Left ventricle myocardium inferior (tissue), 1 donor: ENCODE data around the gene SEZ6L2. TPM values are rescaled to one million over a fixed set of nuclear protein-coding genes. Genes with fewer than 3 reads are reported as not detected.
"Not testable (repeated sequence)": the region's sequence is repeated elsewhere in the genome, so short reads cannot be mapped to it uniquely, and the experiment has no call there.

Experiments
- DNase-seq: peaks from one replicate; pipeline ENCODE4 v3.0.0-alpha.2; 2020
- H3K27ac ChIP-seq: fragments of 200-600 bp; replicated peaks from 2 replicates; pipeline ENCODE4 v1.8.0; 2021
- H3K27me3 ChIP-seq: fragments of 200-600 bp; 2 replicates; pipeline ENCODE4 v1.8.0; 2021; ENCODE audit warnings: low read depth
- H3K36me3 ChIP-seq: fragments of 200-600 bp; 2 replicates; pipeline ENCODE4 v1.8.0; 2021
- H3K4me1 ChIP-seq: fragments of 200-600 bp; 2 replicates; pipeline ENCODE4 v1.8.0; 2021
- H3K4me3 ChIP-seq: fragments of 200-600 bp; 2 replicates; pipeline ENCODE4 v1.8.0; 2021; ENCODE audit warnings: mild to moderate bottlenecking, moderate library complexity
- H3K9me3 ChIP-seq: fragments of 200-600 bp; replicated peaks from 2 replicates; pipeline ENCODE4 v1.8.0; 2021
- intact Hi-C: fragments of 100-400 bp; cut with micrococcal nuclease; formaldehyde crosslinking; loops from one replicate; pipeline ENCODE4 v1.11.0; 2022
- total RNA-seq: library from RNA; stranded (reverse); fragmentation: NEBNext Ultra II Directional; extraction: Animal tissue kit (Norgen Biotek cat#: 25700); gene quantifications from one replicate; pipeline ENCODE4 v1.2.1, GENCODE V29; 2021
- TF ChIP-seq, protein P1 (sequence below): fragments of 200-600 bp; IDR thresholded peaks from 2 replicates; pipeline ENCODE4 v1.8.0; 2021; ENCODE audit warnings: antibody characterized with exemption, mild to moderate bottlenecking, borderline replicate concordance
- donor health status: DM: no; HTN: yes; CAD: no; lungs with severe emphysema.

The SEZ6L2 gene
- total RNA-seq, 1 donor from 2014 or later: 0.38 TPM

DNA sequence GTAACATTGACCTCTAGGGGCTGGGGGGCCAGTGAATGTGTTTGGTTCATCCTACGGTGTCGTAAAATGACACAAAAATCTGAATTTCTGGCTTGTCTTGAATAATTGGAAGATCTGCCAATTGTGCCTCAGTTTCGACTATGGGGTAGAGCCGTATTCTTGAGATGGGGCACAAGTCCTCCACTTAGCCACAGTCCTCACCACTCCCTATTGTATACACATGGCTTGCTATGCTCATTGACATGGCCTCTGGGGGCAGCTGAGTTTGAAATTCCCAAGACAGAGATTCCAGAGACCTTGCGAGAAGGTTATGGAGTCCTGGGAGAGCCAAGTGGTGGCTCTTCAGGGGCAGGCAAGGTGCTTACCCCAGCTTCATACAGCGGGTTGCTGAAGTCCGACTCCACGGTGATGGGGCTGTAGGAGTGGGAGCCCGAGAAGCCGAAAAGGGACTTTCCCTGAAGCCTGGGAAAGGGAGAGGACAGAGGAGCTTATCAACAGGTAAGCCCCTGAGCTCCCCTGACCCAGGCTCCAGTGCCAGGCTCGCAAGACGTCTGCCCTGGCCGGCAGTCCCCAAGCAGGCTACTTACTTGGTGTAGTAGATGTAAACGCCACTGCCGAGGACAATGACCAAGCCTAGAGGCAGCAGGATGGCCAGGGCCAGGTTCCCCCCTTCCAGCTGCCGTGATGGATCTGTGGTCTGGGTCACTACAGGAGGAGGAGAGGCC is 27.4 kb downstream of the SEZ6L2 start:
- H3K4me1 ChIP-seq: peaks cover 7% of the 10 kb centered on the region
- H3K27ac ChIP-seq: no peak overlapping the region
- no peak for DNase-seq
- peaks cover 25% of the 10 kb centered on the region for H3K27me3 ChIP-seq
- TF ChIP-seq, protein P1, sequence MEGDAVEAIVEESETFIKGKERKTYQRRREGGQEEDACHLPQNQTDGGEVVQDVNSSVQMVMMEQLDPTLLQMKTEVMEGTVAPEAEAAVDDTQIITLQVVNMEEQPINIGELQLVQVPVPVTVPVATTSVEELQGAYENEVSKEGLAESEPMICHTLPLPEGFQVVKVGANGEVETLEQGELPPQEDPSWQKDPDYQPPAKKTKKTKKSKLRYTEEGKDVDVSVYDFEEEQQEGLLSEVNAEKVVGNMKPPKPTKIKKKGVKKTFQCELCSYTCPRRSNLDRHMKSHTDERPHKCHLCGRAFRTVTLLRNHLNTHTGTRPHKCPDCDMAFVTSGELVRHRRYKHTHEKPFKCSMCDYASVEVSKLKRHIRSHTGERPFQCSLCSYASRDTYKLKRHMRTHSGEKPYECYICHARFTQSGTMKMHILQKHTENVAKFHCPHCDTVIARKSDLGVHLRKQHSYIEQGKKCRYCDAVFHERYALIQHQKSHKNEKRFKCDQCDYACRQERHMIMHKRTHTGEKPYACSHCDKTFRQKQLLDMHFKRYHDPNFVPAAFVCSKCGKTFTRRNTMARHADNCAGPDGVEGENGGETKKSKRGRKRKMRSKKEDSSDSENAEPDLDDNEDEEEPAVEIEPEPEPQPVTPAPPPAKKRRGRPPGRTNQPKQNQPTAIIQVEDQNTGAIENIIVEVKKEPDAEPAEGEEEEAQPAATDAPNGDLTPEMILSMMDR: no peak
- H3K9me3 ChIP-seq: no peaks in the 10 kb centered on the region
- H3K36me3 ChIP-seq: no peaks in the 10 kb centered on the region
- intact Hi-C loops: no loop called here
- H3K4me3 ChIP-seq: no peak overlapping the region

DNA sequence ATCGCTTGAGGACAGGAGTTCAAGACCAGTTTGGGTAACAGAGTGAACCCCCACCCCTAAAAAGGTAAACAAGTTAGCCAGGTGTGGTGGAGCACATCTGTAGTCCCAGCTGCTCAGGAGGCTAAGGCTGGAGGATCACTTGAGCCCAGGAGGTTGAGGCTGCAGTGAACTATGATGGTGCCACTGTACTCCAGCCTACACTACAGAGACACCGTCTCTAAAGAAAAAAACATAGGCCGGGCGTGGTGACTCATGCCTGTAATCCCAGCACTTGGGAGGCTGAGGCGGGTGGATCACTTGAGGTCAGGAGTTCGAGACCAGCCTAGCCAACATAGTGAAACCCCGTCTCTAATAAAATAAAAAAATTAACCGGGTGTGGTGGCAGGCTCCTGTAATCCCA is 30.3 kb downstream of the SEZ6L2 start:
- H3K27ac ChIP-seq, intact Hi-C loops, H3K9me3 ChIP-seq, H3K4me3 ChIP-seq, H3K4me1 ChIP-seq, DNase-seq, H3K27me3 ChIP-seq, H3K36me3 ChIP-seq: not testable (repeated sequence)

- H3K27ac ChIP-seq: no peak overlapping the region
- TF ChIP-seq, protein P1: no peak
- H3K9me3 ChIP-seq: no peaks in the 10 kb centered on the region
- intact Hi-C loops: no loop called here
- H3K36me3 ChIP-seq: no peaks in the 10 kb centered on the region
- no peak for DNase-seq
- no peaks in the 10 kb centered on the region for H3K27me3 ChIP-seq
- H3K4me3 ChIP-seq: no peak overlapping the region
- H3K4me1 ChIP-seq: peaks cover 4% of the 10 kb centered on the region
Measured at GRCh38 chr16:29868396-29869009, 30.8 kb downstream of the SEZ6L2 start.

DNA sequence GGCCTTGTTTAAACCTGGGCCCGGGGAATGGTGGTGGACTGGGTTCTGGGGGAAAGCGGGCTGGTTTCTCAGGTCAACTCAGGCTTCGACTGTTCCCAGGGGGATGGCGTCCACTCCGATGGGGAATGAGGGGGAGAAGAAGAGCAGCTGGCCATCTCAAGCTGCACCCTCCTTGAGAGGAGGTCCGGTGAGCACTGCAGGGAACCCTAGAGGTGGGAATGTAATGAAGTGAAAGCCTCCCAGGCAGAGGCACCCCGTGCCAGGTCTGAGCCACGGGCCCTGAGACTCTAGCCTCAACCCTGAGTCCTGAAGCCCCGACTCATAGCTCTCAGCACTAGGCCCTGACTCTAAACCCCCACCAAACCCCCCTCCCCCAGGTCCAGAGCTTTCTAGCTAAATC is 35.1 kb downstream of the SEZ6L2 start:
- intact Hi-C loops: no loop called here
- Histone ChIP-seq H3K4me1 (peaks cover 31% of the 10 kb centered on the region), H3K36me3 (peaks cover 22% of the 10 kb centered on the region), H3K9me3 (no peaks in the 10 kb centered on the region), H3K27ac (no peak overlapping the region), H3K4me3 (no peak overlapping the region), H3K27me3 (no peaks in the 10 kb centered on the region)
- DNase-seq: no peak
- TF ChIP-seq, protein P1: no peak

GRCh38 chr16:29863669-29863984 is 35.7 kb downstream of the SEZ6L2 start:
- Histone ChIP-seq H3K9me3 (no peaks in the 10 kb centered on the region), H3K4me1 (peaks cover 31% of the 10 kb centered on the region), H3K36me3 (peaks cover 28% of the 10 kb centered on the region), H3K27ac (peak overlapping the region; percentile 94), H3K27me3 (no peaks in the 10 kb centered on the region), H3K4me3 (peak overlapping the region; percentile 95)
- no peak for DNase-seq
- TF ChIP-seq, protein P1: no peak
- intact Hi-C loops: no loop called here
